Stimulated activated CD4-positive, alpha-beta T cell treated with anti-CD3 and anti-CD28 coated beads, Interleukin-1b, Interleukin-23, amount 100 ng/mL, for 48 hours (primary cell): ENCODE data around the gene CAPZB.

Experiments used
- DNase-seq: peaks from one replicate; pipeline ENCODE4 v3.0.0-alpha.2; 2020

CAPZB gene

GRCh38 chr1:19381261-19381660 is 104.1 kb downstream of the CAPZB start:
- no peak for DNase-seq

GRCh38 chr1:19377812-19378718 is 107.3 kb downstream of the CAPZB start:
- DNase-seq: peak; percentile 35

- DNase-seq: no peak
These were observed 108.6 kb downstream of the CAPZB start for GRCh38 chr1:19376428-19377372.

- no peak for DNase-seq
These were observed 109.5 kb downstream of the CAPZB start for GRCh38 chr1:19375631-19376400.

- no peak for DNase-seq
These were observed 110.4 kb downstream of the CAPZB start for GRCh38 chr1:19374926-19375325.

GRCh38 chr1:19374083-19374801 is 111.1 kb downstream of the CAPZB start:
- no peak for DNase-seq

- no peak for DNase-seq
These were observed 111.9 kb downstream of the CAPZB start for GRCh38 chr1:19373211-19374082.

- no peak for DNase-seq
These were observed 112.7 kb downstream of the CAPZB start for GRCh38 chr1:19372602-19373001.

GRCh38 chr1:19372136-19372514 is 113.2 kb downstream of the CAPZB start:
- DNase-seq: no peak

- no peak for DNase-seq
These were observed 113.9 kb downstream of the CAPZB start for GRCh38 chr1:19371226-19372135.

- no peak for DNase-seq
These were observed 114.7 kb downstream of the CAPZB start for GRCh38 chr1:19370453-19371170.

- DNase-seq: no peak
These were observed 115.8 kb downstream of the CAPZB start for GRCh38 chr1:19369396-19370090.

- no peak for DNase-seq
These were observed 116.4 kb downstream of the CAPZB start for GRCh38 chr1:19368964-19369363.

- no peak for DNase-seq
These were observed 117.3 kb downstream of the CAPZB start for GRCh38 chr1:19368050-19368449.

GRCh38 chr1:19367584-19368041 is 117.7 kb downstream of the CAPZB start:
- DNase-seq: no peak

- DNase-seq: no peak
These were observed 118.5 kb downstream of the CAPZB start for GRCh38 chr1:19366599-19367536.

GRCh38 chr1:19365721-19366120 is 119.6 kb downstream of the CAPZB start:
- no peak for DNase-seq
